IPS-NIHi11 (cell line): Measurements from ENCODE around the gene SCGB3A1.

Experiments used
- DNase-seq: peaks from one replicate; pipeline ENCODE4 v3.0.0; 2012; ENCODE audit warnings: mixed read lengths, low spot score

SCGB3A1 gene

DNA sequence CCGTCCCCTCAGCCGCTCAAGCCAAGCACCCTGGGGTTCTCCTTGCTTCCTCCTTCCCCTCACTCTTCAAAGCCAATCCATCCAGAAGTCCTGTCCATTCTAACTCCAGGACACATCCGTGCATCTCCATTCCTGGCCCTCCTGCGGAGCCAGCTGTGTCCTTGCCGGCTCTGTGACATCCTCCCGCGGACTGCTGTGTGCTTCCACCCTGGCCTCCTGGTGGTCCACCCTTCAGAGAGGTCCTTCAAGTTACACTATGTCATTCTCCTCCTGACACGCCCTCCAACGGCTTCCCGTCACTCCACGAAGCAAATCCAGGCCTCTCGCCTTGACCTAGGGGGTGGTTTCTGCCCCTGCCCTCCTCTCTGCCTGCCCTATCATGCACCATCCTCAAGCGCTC, 13.0 kb upstream of the SCGB3A1 start:
- no peak for DNase-seq

GRCh38 chr5:180603076-180603594, 11.8 kb upstream of the SCGB3A1 start:
- DNase-seq: no peak

GRCh38 chr5:180602481-180603075, 11.3 kb upstream of the SCGB3A1 start:
- DNase-seq: peak; percentile 50

DNA sequence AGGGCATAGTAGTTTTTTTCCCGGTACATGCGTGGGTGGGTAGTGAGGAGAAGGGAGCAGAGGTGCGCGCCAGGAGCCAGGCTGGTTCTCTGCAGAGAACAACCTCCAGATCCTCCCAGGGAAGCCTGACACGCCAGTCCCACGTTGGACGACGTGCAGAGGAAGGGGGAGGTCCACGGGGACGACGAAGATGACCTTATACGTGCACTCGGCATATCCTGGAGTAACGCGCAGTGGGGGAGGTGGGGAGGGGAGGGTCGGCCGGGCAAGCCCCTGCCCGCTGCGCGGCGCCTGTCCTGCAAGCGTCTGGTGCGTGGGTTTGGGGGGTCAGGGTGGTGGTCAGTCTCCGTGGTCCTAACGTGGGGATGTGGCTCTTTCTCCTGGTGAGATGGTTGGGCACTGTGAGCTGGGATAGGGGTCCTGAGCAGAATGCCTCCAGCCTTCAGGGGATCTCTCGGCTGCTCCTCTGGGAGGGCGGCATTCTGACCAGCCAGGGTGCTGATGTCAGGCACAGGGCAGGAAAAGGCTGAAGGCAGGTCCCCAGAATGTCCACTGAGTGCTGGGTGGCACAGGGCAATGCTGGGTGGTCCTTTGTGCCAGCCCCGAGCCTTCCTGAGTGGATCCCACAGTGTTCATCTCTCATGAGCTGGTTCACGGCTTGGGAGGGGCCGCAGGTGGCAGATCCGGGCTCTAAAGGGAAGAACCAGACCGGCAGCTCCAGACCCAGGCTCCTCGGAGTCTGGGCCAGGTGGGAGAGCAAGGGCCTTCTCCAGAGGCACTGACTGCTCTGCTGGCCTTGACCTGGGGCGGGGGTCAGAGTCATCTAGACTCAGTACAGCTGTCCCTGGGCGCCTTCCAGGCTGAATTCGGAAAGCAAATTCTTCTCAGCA, 10.5 kb upstream of the SCGB3A1 start:
- DNase-seq: peak; percentile 14

- peak; percentile 6 for DNase-seq
Measured at GRCh38 chr5:180600554-180601041, 9.3 kb upstream of the SCGB3A1 start.

GRCh38 chr5:180599981-180600553, 8.8 kb upstream of the SCGB3A1 start:
- DNase-seq: peak; percentile 5

DNA sequence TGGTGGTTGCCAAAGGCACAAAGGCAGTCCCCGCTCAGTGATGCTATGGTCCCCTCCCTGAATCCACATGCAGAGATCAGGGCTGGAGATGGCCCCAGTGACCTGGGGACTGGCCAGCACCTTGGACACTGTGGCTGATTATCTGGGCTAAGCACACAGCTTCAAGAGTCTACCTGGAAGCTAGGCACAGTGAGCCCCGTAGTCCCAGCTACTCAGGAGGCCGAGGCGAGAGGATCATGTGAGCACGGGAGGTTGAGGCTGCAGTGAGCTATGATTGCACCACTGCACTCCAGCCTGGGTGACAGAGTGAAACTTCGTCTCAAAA, 8.3 kb upstream of the SCGB3A1 start:
- no peak for DNase-seq

- DNase-seq: no peak
Measured at GRCh38 chr5:180598797-180599589, 7.7 kb upstream of the SCGB3A1 start.

DNA sequence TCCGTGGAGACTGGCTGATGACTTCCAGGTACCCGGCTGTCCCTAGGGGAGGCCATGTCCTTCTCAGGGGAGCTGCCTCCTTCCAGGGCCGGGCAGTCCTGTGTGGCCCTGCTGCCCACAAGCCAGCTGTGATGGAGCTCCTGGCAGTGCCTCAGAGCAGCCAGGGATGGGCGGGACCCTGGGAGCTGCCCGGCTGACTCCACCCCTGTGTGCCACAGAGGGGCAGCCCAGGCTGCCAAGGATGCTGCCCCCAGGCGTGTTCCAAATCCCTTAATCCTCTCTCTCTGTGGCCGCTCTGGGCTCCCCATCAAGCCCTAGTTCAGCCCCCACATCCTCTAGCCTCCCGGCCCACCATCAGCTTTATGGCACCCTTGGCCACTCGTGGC, 7.0 kb upstream of the SCGB3A1 start:
- DNase-seq: no peak

- no peak for DNase-seq
Measured at GRCh38 chr5:180596668-180597231, 5.5 kb upstream of the SCGB3A1 start.

GRCh38 chr5:180596115-180596667, 4.9 kb upstream of the SCGB3A1 start:
- DNase-seq: no peak

DNA sequence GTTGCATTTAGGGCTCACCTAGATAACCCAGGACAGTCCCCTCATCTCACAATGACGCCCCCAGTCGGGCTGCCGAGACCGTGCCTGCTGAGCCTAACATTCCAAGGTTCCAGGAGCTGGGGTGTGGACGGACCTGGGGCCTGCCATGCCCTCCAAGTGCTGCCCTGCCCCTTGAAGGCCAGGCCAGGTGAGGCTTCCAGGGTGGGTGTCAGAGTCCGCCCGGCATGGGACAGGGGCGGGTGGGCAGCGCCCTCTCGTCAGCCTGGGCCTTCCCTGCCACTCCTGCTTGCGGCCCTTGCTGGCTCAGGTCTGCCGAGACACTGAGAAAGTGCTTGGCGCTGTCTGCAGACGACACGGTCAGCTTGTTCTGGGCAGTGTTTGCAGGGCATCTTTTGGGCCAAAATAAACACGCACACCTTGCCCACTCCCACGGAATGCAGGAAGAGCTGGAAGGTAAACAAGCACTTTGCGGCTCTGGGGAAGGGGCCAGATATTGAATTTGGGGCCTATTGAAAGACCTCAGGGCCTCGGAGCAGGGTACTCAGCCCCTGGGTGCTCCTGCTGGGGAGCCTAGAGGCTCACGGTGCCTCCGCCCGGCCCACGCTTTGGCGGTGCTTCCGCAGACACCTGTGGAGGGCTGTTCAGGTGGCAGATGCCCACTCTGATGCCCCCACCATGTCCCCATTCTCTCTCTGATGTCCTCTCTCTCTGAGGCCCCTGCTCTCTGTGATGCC, 4.2 kb upstream of the SCGB3A1 start:
- no peak for DNase-seq

DNA sequence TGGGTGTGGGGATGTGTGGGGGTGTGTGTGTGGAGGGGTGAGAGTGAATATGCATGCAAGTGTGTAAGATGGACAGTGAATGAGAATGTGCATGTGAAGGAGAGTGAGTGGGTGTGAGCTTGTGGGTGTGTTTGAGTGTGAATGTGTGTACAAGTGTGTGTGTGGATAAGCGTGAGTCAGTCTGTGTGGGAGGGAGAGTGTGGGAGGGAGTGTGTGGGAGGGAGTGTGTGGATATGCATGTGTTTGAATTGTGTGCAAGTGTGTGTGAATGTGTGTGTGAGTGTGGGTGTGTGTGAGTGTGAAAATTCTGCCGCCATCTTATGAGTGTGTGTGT, 3.7 kb upstream of the SCGB3A1 start:
- DNase-seq: no peak

- DNase-seq: no peak
Measured at GRCh38 chr5:180594311-180595045, 3.2 kb upstream of the SCGB3A1 start.

DNA sequence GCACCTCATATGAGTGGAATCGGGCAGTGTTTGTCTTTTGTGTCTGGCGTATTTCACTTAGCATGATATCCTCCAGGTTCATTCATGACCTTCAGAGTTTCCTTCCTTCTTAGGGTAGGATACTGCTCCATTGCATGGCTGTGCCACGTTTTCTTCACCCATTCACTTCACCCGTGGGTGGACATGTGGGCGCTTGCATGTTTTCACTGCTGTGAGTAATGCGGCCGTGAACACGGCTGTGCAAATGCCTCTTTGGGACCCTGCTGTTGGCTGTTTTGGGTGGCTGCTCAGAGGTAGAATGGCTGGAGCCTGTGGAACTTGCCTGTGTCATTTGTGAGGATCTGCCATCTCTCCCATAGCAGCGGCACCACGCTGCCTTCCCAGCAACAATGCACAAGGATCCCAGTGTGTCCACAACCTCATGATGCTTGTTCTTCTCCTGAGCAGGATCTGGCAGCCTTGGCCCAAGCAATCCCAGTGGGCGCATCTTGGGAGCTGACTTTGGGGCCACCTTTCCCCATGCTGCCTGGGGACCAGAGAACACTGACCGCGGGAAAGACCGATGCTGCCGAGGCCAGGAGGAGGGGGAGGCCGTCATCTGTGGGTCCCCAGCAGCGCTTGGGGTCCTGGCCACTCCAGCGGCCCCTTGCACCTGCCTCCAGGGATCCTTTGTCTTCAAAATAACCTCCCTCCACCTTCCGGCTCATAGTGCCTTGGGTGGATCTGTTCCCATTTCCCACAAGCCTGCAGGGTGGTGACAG, 2.3 kb upstream of the SCGB3A1 start:
- no peak for DNase-seq

- no peak for DNase-seq
Measured at GRCh38 chr5:180592176-180592575, 877 bp upstream of the SCGB3A1 start.

- DNase-seq: no peak
Measured at GRCh38 chr5:180590543-180591310, 572 bp downstream of the SCGB3A1 start.

- DNase-seq: peak; percentile 19
Measured at GRCh38 chr5:180589771-180590542, 1.3 kb downstream of the SCGB3A1 start.
